HG03025 (cell line): ENCODE measurements around the gene TBX1.
"Not testable (repeated sequence)": the region's sequence is repeated elsewhere in the genome, so short reads cannot be mapped to it uniquely, and the experiment has no call there.

Experiments
- ATAC-seq: cut with Tn5 transposase; IDR thresholded peaks from one replicate; pipeline ENCODE4 v1.9.1; 2021; ENCODE audit warnings: mild to moderate bottlenecking, moderate library complexity; ENCODE audit not compliant: unreplicated experiment, low FRiP score

The TBX1 gene

GRCh38 chr22:19763458-19764298 is 3.1 kb downstream of the TBX1 start:
- ATAC-seq: no peak

- ATAC-seq: no peak
Measured at GRCh38 chr22:19764299-19764593, 3.7 kb downstream of the TBX1 start.

- no peak for ATAC-seq
Measured at GRCh38 chr22:19764636-19765476, 4.3 kb downstream of the TBX1 start.

GRCh38 chr22:19765477-19766239 is 5.1 kb downstream of the TBX1 start:
- no peak for ATAC-seq

- no peak for ATAC-seq
Measured at GRCh38 chr22:19766240-19766510, 5.6 kb downstream of the TBX1 start.

- ATAC-seq: no peak
Measured at GRCh38 chr22:19766511-19767426, 6.2 kb downstream of the TBX1 start.

GRCh38 chr22:19767427-19768341 is 7.1 kb downstream of the TBX1 start:
- no peak for ATAC-seq

GRCh38 chr22:19769393-19769715 is 8.8 kb downstream of the TBX1 start:
- no peak for ATAC-seq

GRCh38 chr22:19770349-19771220 is 10.0 kb downstream of the TBX1 start:
- no peak for ATAC-seq

GRCh38 chr22:19772422-19772672 is 11.8 kb downstream of the TBX1 start:
- no peak for ATAC-seq

GRCh38 chr22:19772673-19773469 is 12.3 kb downstream of the TBX1 start:
- no peak for ATAC-seq

- no peak for ATAC-seq
Measured at GRCh38 chr22:19773470-19774040, 13.0 kb downstream of the TBX1 start.

GRCh38 chr22:19774628-19775027 is 14.1 kb downstream of the TBX1 start:
- no peak for ATAC-seq

- ATAC-seq: no peak
Measured at GRCh38 chr22:19775496-19776325, 15.1 kb downstream of the TBX1 start.

GRCh38 chr22:19776433-19777031 is 16.0 kb downstream of the TBX1 start:
- ATAC-seq: no peak

- ATAC-seq: not testable (repeated sequence)
Measured at GRCh38 chr22:19777192-19777591, 16.6 kb downstream of the TBX1 start.
